A549 (cell line): ENCODE measurements around the gene PARVB.

Experiments used
- BHLHE40 ChIP-seq: IDR thresholded peaks from 2 replicates; pipeline ENCODE4 v1.6.1; 2012; ENCODE audit warnings: low read depth, low read length, inconsistent platforms
- CHD4 ChIP-seq: fragments of 200-600 bp; sonication (generic); IDR thresholded peaks from 2 replicates; pipeline ENCODE4 v1.6.1; 2016; ENCODE audit warnings: antibody characterized with exemption, mild to moderate bottlenecking, borderline replicate concordance
- CTCF ChIP-seq: fragments of >200 bp; sonication (Bioruptor Twin); formaldehyde crosslinking; IDR thresholded peaks from 3 replicates; pipeline ENCODE4 v1.5.1; 2016
- E2F6 ChIP-seq: IDR thresholded peaks from 2 replicates; pipeline ENCODE4 v1.6.1; 2012; ENCODE audit warnings: low read depth, borderline replicate concordance
- GATA3 ChIP-seq: IDR thresholded peaks from 2 replicates; pipeline ENCODE4 v1.6.1; 2012; ENCODE audit warnings: borderline replicate concordance
- HMGXB4 ChIP-seq: fragments of 250-450 bp; sonication (Bioruptor Pico); IDR thresholded peaks from 2 replicates; pipeline ENCODE4 v1.5.0; 2021; ENCODE audit warnings: mild to moderate bottlenecking, moderate library complexity, borderline replicate concordance
- JUNB ChIP-seq: fragments of >200 bp; sonication (Bioruptor Twin); formaldehyde crosslinking; IDR thresholded peaks from 2 replicates; pipeline ENCODE4 v1.6.1; 2016
- MAFK ChIP-seq: fragments of 450-650 bp; IDR thresholded peaks from 2 replicates; pipeline ENCODE4 v1.6.1; 2014; ENCODE audit not compliant: partially characterized antibody
- MYC ChIP-seq: IDR thresholded peaks from 2 replicates; pipeline ENCODE4 v1.6.1; 2012; ENCODE audit warnings: mild to moderate bottlenecking, inconsistent platforms, low read length, improper control_type of control experiment, borderline replicate concordance
- NFE2L2 ChIP-seq: fragments of 150-350 bp; conservative IDR thresholded peaks from 2 replicates; pipeline ENCODE4 v1.6.1; 2014; ENCODE audit warnings: low read length
- POLR2A ChIP-seq: IDR thresholded peaks from 2 replicates; pipeline ENCODE4 v1.6.1; 2012; ENCODE audit warnings: mild to moderate bottlenecking, low read length
- RCOR1 ChIP-seq: fragments of 150-350 bp; IDR thresholded peaks from 2 replicates; pipeline ENCODE4 v1.6.1; 2014; ENCODE audit warnings: antibody characterized with exemption, low read length, low read depth
- REST ChIP-seq: fragments of 200-600 bp; sonication (generic); IDR thresholded peaks from 2 replicates; pipeline ENCODE4 v1.6.1; 2016; ENCODE audit warnings: antibody characterized with exemption, mild to moderate bottlenecking, moderate library complexity
- TP53 ChIP-seq: fragments of 250-450 bp; sonication (Bioruptor Pico); IDR thresholded peaks from 2 replicates; pipeline ENCODE4 v1.5.0; 2021; ENCODE audit warnings: mild to moderate bottlenecking, moderate library complexity

- TF ChIP-seq RCOR1: no peak
- TF ChIP-seq CTCF: no peak
- no peak for TF ChIP-seq HMGXB4 (CRISPR knock-in tag)
- no peak for TF ChIP-seq JUNB
- TF ChIP-seq BHLHE40: no peak
- TF ChIP-seq NFE2L2: no peak
- no peak for TF ChIP-seq CHD4
- no peak for TF ChIP-seq MAFK
- no peak for TF ChIP-seq REST
- TF ChIP-seq GATA3: no peak
- TF ChIP-seq MYC: no peak
- TF ChIP-seq POLR2A: no peak
- no peak for TF ChIP-seq TP53
- no peak for TF ChIP-seq E2F6
These were observed 45.9 kb downstream of the PARVB start for GRCh38 chr22:44070029-44070428.
